Activated T-cell treated with anti-CD3 and anti-CD28 coated beads, Interleukin-2, amount 50 U/mL, for 4 hours (primary cell): ENCODE results near the gene LONRF3. TPM values are rescaled to one million over a fixed set of nuclear protein-coding genes. Genes with fewer than 3 reads are reported as not detected.
"Not testable (repeated sequence)": the region's sequence is repeated elsewhere in the genome, so short reads cannot be mapped to it uniquely, and the experiment has no call there.

Experiments used
- ATAC-seq, 2 donors: fragments of 200-7000 bp; cut with Tn5 transposase; one replicate each; pipeline ENCODE4 v1.10.0; 2021
- DNase-seq: peaks from one replicate; pipeline ENCODE4 v3.0.0-alpha.2; 2020
- H3K27me3 Mint-ChIP-seq: one replicate; pipeline ENCODE4 v1.8.0; 2021; ENCODE audit warnings: low read depth, mixed read lengths
- H3K36me3 Mint-ChIP-seq: one replicate; pipeline ENCODE4 v1.8.0; 2022; ENCODE audit warnings: mixed read lengths; ENCODE audit not compliant: insufficient read depth
- H3K4me1 Mint-ChIP-seq: one replicate; pipeline ENCODE4 v1.8.0; 2021; ENCODE audit warnings: low read depth, mixed read lengths
- H3K4me3 Mint-ChIP-seq: one replicate; pipeline ENCODE4 v1.8.0; 2021; ENCODE audit warnings: mild to moderate bottlenecking, moderate library complexity, mixed read lengths
- H3K9me3 Mint-ChIP-seq: one replicate; pipeline ENCODE4 v1.8.0; 2021; ENCODE audit warnings: mixed read lengths
- total RNA-seq, 3 donors: library from RNA; stranded (reverse); gene quantifications; one replicate each; pipeline ENCODE4 v1.2.1, GENCODE V29; 2021

Gene LONRF3
- total RNA-seq, 3 donors from 2014 or later: 5.8 to 7.3 (median 7.1) TPM

DNA sequence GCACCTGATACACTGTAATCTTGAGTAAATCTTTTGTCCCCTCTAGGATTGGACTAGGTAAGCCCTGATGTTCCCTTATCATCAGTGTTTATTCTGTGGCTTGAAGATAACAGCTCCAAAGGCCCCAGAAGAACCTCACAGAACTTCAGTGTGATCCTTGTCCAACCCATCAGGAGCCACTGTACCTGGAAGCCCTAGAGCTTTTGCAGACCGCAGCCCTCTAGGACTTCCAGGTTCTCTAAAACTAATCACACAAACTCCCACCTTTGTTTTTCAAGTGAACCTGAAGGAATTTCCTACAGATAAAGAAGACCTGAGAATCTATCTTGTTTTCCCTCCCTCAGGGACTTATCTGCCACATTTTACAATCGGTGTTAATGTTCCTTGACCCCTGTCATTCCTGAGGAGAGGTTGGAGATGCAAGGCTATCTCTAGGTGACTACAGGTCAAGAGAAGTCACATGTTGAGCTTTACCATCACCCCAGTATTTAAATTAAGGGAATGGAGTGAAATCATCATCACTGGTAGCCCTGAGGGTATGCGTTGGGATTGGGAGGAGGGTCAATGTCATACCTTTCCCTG lies 32.9 kb downstream of the LONRF3 start:
- peaks cover 11% of the 10 kb centered on the region for H3K4me1 Mint-ChIP-seq
- H3K27me3 Mint-ChIP-seq: no peaks in the 10 kb centered on the region
- no peaks in the 10 kb centered on the region for H3K9me3 Mint-ChIP-seq
- ATAC-seq (no peak), DNase-seq (no peak)
- peaks cover 8% of the 10 kb centered on the region for H3K36me3 Mint-ChIP-seq
- no peak overlapping the region for H3K4me3 Mint-ChIP-seq

GRCh38 chrX:119008110-119008744 lies 33.8 kb downstream of the LONRF3 start:
- Mint-ChIP-seq H3K9me3 (no peaks in the 10 kb centered on the region), H3K4me3 (no peak overlapping the region), H3K4me1 (peaks cover 8% of the 10 kb centered on the region), H3K36me3 (peaks cover 9% of the 10 kb centered on the region), H3K27me3 (no peaks in the 10 kb centered on the region)
- DNase-seq: peak; percentile 17
- no peak for ATAC-seq

DNA sequence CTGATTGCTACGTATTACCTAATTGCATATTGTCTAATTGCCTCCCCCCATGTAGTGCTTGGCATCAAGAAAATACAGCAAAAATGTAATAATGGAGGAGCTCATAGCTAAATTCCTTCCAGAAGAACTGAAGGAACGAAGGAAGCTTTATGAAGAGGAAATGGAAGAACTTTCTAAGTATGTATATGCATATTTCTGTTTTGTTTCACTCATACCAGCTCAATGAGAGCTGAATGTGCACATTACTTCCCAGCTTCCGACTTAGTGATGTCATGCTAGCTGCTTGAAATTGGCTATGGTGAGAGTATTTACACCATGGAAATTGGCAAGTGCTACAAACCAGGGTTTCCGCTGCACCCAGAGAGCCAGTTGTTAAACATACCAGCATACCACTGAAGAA lies 34.7 kb downstream of the LONRF3 start:
- H3K4me1 Mint-ChIP-seq: peaks cover 5% of the 10 kb centered on the region
- no peak overlapping the region for H3K4me3 Mint-ChIP-seq
- DNase-seq: no peak
- H3K9me3 Mint-ChIP-seq: no peaks in the 10 kb centered on the region
- H3K36me3 Mint-ChIP-seq: peaks cover 13% of the 10 kb centered on the region
- H3K27me3 Mint-ChIP-seq: no peaks in the 10 kb centered on the region
- no peak for ATAC-seq

DNA sequence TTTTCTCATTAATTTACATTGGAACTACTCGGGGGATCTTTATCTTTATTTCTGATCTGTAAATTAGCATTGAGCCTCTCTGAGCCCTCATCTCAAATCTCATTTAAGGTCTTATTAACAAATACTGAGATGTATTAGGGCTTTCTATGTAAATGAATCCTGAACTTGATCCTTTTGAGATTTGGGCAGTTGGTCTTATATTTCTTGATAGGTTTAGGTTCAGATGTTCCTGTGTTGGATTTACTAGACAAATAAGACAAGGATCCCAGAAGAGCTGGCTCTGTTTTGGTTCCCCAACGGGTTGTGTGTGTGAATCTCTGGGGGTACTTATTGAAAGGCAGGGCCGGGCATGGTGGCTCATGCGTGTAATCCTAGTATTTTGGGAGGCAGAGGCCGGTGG lies 36.1 kb downstream of the LONRF3 start:
- peaks cover 6% of the 10 kb centered on the region for H3K4me1 Mint-ChIP-seq
- no peaks in the 10 kb centered on the region for H3K9me3 Mint-ChIP-seq
- no peak overlapping the region for H3K4me3 Mint-ChIP-seq
- H3K27me3 Mint-ChIP-seq: no peaks in the 10 kb centered on the region
- ATAC-seq: no peak
- H3K36me3 Mint-ChIP-seq: peaks cover 16% of the 10 kb centered on the region
- no peak for DNase-seq

DNA sequence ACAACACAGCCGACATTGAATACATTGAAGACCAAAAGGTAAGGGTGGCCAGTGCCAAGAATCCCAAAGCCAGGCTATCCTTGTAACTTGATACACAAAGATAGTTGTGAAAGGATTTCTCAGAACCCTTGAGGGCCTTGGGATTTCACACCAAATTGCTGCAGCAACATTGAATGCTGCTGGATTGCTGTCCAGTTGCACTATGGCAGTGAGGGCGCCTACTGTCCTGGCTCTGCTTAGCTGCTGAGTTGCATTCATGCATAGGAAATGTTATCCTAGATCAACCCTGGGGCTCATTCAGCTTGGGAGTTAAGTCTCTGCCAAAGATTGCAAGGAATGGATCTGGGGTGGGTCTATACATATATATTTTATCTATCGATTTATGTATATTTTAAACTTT lies 38.7 kb downstream of the LONRF3 start:
- DNase-seq (no peak), ATAC-seq (no peak)
- H3K4me1 Mint-ChIP-seq: peaks cover 11% of the 10 kb centered on the region
- no peak overlapping the region for H3K4me3 Mint-ChIP-seq
- H3K9me3 Mint-ChIP-seq: no peaks in the 10 kb centered on the region
- H3K27me3 Mint-ChIP-seq: no peaks in the 10 kb centered on the region
- peaks cover 30% of the 10 kb centered on the region for H3K36me3 Mint-ChIP-seq

- DNase-seq (no peak), ATAC-seq (peak; percentile 79 to 88)
- Mint-ChIP-seq H3K9me3 (no peaks in the 10 kb centered on the region), H3K36me3 (peaks cover 26% of the 10 kb centered on the region), H3K4me1 (peaks cover 11% of the 10 kb centered on the region), H3K27me3 (no peaks in the 10 kb centered on the region), H3K4me3 (no peak overlapping the region)
These were observed 41.2 kb downstream of the LONRF3 start for GRCh38 chrX:119015407-119016237.

- peaks cover 11% of the 10 kb centered on the region for H3K4me1 Mint-ChIP-seq
- no peaks in the 10 kb centered on the region for H3K9me3 Mint-ChIP-seq
- H3K27me3 Mint-ChIP-seq: no peaks in the 10 kb centered on the region
- H3K4me3 Mint-ChIP-seq: no peak overlapping the region
- ATAC-seq (no peak), DNase-seq (no peak)
- peaks cover 25% of the 10 kb centered on the region for H3K36me3 Mint-ChIP-seq
These were observed 42.7 kb downstream of the LONRF3 start for GRCh38 chrX:119017077-119017476.

- no peaks in the 10 kb centered on the region for H3K4me1 Mint-ChIP-seq
- no peak overlapping the region for H3K4me3 Mint-ChIP-seq
- no peaks in the 10 kb centered on the region for H3K36me3 Mint-ChIP-seq
- H3K27me3 Mint-ChIP-seq: no peaks in the 10 kb centered on the region
- no peak for DNase-seq
- ATAC-seq: no peak
- no peaks in the 10 kb centered on the region for H3K9me3 Mint-ChIP-seq
These were observed 51.5 kb downstream of the LONRF3 start for GRCh38 chrX:119025900-119026299.

DNA sequence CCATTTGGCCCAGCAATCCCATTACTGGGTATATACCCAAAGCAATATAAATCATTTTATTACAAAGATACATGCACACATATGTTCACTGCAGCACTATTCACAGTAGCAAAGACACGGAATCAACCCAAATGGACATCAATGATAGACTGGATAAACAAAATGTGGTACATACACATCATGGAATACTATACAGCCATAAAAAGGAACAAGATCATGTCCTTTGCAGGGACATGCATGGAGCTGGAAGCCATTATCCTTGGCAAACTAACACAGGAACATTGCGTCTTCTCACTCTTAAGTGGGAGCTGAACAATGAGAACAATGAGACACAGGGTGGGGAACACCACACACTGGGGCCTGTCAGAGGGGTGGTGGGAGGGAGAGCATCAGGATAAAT lies 51.9 kb downstream of the LONRF3 start:
- not testable (repeated sequence) for DNase-seq, H3K9me3 Mint-ChIP-seq, H3K36me3 Mint-ChIP-seq, ATAC-seq, H3K27me3 Mint-ChIP-seq, H3K4me3 Mint-ChIP-seq, H3K4me1 Mint-ChIP-seq

DNA sequence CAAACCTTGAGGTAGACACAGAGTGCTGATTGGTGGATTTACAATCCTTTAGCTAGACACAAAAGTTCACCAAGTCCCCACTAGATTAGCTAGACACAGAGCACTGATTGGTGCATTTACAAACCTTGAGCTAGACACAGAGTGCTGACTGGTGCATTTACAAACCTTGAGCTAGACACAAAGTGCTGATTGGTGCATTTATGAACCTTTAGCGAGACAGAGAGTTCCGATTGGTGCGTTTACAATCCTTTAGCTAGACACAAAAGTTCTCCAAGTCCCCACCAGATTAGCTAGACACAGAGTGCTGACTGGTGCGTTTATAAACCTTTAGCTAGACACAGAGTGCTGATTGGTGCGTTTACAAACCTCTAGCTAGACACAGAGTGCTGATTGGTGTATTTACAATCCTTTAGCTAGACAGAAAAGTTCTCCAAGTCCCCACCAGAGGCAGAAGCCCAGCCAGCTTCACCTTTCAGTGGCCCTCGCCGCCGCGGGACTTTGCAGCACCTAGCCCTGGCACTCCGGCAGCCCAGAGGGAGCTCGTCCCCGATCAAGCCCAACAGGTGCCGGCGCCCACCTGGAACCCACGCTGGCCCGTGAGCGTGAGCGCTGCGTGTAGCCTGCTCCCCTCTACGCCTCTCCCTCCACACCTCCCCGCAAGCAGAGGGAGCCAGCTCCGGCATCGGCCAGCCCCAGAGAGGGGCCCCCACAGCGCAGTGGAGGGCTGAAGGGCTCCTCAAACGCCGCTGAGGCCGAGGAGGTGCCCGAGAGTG lies 53.7 kb downstream of the LONRF3 start:
- not testable (repeated sequence) for DNase-seq, H3K4me3 Mint-ChIP-seq, H3K4me1 Mint-ChIP-seq, H3K27me3 Mint-ChIP-seq, ATAC-seq, H3K9me3 Mint-ChIP-seq, H3K36me3 Mint-ChIP-seq

- no peaks in the 10 kb centered on the region for H3K36me3 Mint-ChIP-seq
- H3K9me3 Mint-ChIP-seq: no peaks in the 10 kb centered on the region
- H3K4me1 Mint-ChIP-seq: no peaks in the 10 kb centered on the region
- H3K4me3 Mint-ChIP-seq: no peak overlapping the region
- ATAC-seq (no peak), DNase-seq (no peak)
- H3K27me3 Mint-ChIP-seq: peaks cover 5% of the 10 kb centered on the region
These were observed 54.4 kb downstream of the LONRF3 start for GRCh38 chrX:119028733-119029330.

GRCh38 chrX:119029656-119030055 lies 55.2 kb downstream of the LONRF3 start:
- not testable (repeated sequence) for ATAC-seq, H3K4me1 Mint-ChIP-seq, H3K9me3 Mint-ChIP-seq, H3K4me3 Mint-ChIP-seq, H3K27me3 Mint-ChIP-seq, DNase-seq, H3K36me3 Mint-ChIP-seq

GRCh38 chrX:119030990-119031389 lies 56.6 kb downstream of the LONRF3 start:
- peaks cover 5% of the 10 kb centered on the region for H3K9me3 Mint-ChIP-seq
- no peak for ATAC-seq
- H3K4me1 Mint-ChIP-seq: no peaks in the 10 kb centered on the region
- peaks cover 5% of the 10 kb centered on the region for H3K27me3 Mint-ChIP-seq
- no peak for DNase-seq
- H3K4me3 Mint-ChIP-seq: no peak overlapping the region
- H3K36me3 Mint-ChIP-seq: no peaks in the 10 kb centered on the region
